Mesothelial cell of epicardium (in vitro differentiated cells): ENCODE results near the gene PLA2G3. TPM values are rescaled to one million over a fixed set of nuclear protein-coding genes. Genes with fewer than 3 reads are reported as not detected.

Source experiments
- DNase-seq, 2 experiments: peaks; one replicate each; pipeline ENCODE4 v3.0.0; 2021; ENCODE audit warnings: low spot score in 2 of 2; ENCODE audit not compliant: unreplicated experiment in 2 of 2
- H3K27ac Mint-ChIP-seq: 2 replicates; pipeline ENCODE4 v1.8.0; 2021; ENCODE audit warnings: mixed read lengths
- H3K27me3 Mint-ChIP-seq: 2 replicates; pipeline ENCODE4 v1.8.0; 2021; ENCODE audit warnings: low read depth, mixed read lengths
- H3K36me3 Mint-ChIP-seq: 2 replicates; pipeline ENCODE4 v1.8.0; 2021; ENCODE audit warnings: mixed read lengths
- H3K4me1 Mint-ChIP-seq: 2 replicates; pipeline ENCODE4 v1.8.0; 2021; ENCODE audit warnings: mixed read lengths
- H3K4me3 Mint-ChIP-seq: 2 replicates; pipeline ENCODE4 v1.8.0; 2021; ENCODE audit warnings: mild to moderate bottlenecking, moderate library complexity, mixed read lengths
- H3K9me3 Mint-ChIP-seq: 2 replicates; pipeline ENCODE4 v1.8.0; 2021; ENCODE audit warnings: mixed read lengths
- CTCF ChIP-seq: fragments of 200-600 bp; sonication (generic); IDR thresholded peaks from one replicate; pipeline ENCODE4 v1.5.0; 2021; ENCODE audit warnings: antibody characterized with exemption; ENCODE audit not compliant: unreplicated experiment
- total RNA-seq: library from RNA; stranded (reverse); gene quantifications from 3 replicates; pipeline ENCODE4 v1.2.1, GENCODE V29; 2021

Gene PLA2G3
- total RNA-seq, 1 donor from 2014 or later: 0.20 TPM

- H3K27ac Mint-ChIP-seq: peak overlapping the region; percentile 12
- peaks cover 25% of the 10 kb centered on the region for H3K4me1 Mint-ChIP-seq
- no peak for TF ChIP-seq CTCF
- DNase-seq: no peak
- H3K27me3 Mint-ChIP-seq: peaks cover 17% of the 10 kb centered on the region
- peaks cover 10% of the 10 kb centered on the region for H3K36me3 Mint-ChIP-seq
- H3K9me3 Mint-ChIP-seq: no peaks in the 10 kb centered on the region
- peak overlapping the region; percentile 48 for H3K4me3 Mint-ChIP-seq
These were observed 21.9 kb upstream of the PLA2G3 start for GRCh38 chr22:31162015-31162765.

- H3K9me3 Mint-ChIP-seq: no peaks in the 10 kb centered on the region
- H3K4me1 Mint-ChIP-seq: peaks cover 25% of the 10 kb centered on the region
- no peak overlapping the region for H3K27ac Mint-ChIP-seq
- H3K4me3 Mint-ChIP-seq: peak overlapping the region; percentile 99
- peaks cover 8% of the 10 kb centered on the region for H3K36me3 Mint-ChIP-seq
- H3K27me3 Mint-ChIP-seq: peaks cover 17% of the 10 kb centered on the region
- no peak for TF ChIP-seq CTCF
- no peak for DNase-seq
These were observed 21.1 kb upstream of the PLA2G3 start for GRCh38 chr22:31161386-31161785.

- Mint-ChIP-seq H3K27me3 (peaks cover 17% of the 10 kb centered on the region), H3K9me3 (no peaks in the 10 kb centered on the region), H3K36me3 (peaks cover 4% of the 10 kb centered on the region), H3K27ac (peak overlapping the region; percentile 98), H3K4me1 (peaks cover 28% of the 10 kb centered on the region), H3K4me3 (peak overlapping the region; percentile 99)
- no peak for TF ChIP-seq CTCF
- DNase-seq: peak in 1 of 2 experiments; percentile 44
These were observed 20.1 kb upstream of the PLA2G3 start for GRCh38 chr22:31160328-31160978.

- no peak for TF ChIP-seq CTCF
- Mint-ChIP-seq H3K9me3 (no peaks in the 10 kb centered on the region), H3K27me3 (peaks cover 17% of the 10 kb centered on the region), H3K27ac (peak overlapping the region; percentile 54), H3K4me3 (no peak overlapping the region), H3K36me3 (no peaks in the 10 kb centered on the region), H3K4me1 (peaks cover 11% of the 10 kb centered on the region)
- no peak for DNase-seq
These were observed 15.1 kb upstream of the PLA2G3 start for GRCh38 chr22:31155422-31155821.

GRCh38 chr22:31154975-31155374, 14.7 kb upstream of the PLA2G3 start:
- Mint-ChIP-seq H3K27me3 (peaks cover 17% of the 10 kb centered on the region), H3K4me1 (peaks cover 13% of the 10 kb centered on the region), H3K27ac (no peak overlapping the region), H3K36me3 (no peaks in the 10 kb centered on the region), H3K9me3 (no peaks in the 10 kb centered on the region), H3K4me3 (no peak overlapping the region)
- no peak for TF ChIP-seq CTCF
- no peak for DNase-seq
